ENCODE measurements around the gene OR8D1. TPM values are rescaled to one million over a fixed set of nuclear protein-coding genes. Genes with fewer than 3 reads are reported as not detected.

OR8D1 gene
- total RNA-seq = not detected

DNA sequence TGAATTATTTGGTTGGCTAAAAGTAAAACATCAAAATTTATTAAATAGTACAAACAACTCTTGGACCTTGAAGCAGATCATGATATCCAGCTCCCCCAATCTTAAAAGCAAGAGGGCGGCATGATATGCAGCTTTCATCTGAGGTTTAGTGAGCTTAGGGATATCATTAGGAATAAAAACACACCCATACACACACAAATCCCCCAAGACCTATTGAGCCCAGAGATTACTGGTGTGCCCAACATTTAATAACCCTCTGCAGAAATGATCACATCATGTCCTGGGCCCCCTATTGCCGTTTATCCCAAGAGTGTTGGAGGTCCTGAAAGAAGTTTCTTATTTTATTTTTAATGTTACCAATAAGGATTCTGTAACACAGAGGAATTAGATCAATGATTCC lies at the start of gene OR8D1:
Gene OR8D1 (minus strand): TSS at position 101 of the 400 bp plus-strand sequence. CDS start 3,183 bp downstream, outside the sequence.
- TF ChIP-seq, protein P1, sequence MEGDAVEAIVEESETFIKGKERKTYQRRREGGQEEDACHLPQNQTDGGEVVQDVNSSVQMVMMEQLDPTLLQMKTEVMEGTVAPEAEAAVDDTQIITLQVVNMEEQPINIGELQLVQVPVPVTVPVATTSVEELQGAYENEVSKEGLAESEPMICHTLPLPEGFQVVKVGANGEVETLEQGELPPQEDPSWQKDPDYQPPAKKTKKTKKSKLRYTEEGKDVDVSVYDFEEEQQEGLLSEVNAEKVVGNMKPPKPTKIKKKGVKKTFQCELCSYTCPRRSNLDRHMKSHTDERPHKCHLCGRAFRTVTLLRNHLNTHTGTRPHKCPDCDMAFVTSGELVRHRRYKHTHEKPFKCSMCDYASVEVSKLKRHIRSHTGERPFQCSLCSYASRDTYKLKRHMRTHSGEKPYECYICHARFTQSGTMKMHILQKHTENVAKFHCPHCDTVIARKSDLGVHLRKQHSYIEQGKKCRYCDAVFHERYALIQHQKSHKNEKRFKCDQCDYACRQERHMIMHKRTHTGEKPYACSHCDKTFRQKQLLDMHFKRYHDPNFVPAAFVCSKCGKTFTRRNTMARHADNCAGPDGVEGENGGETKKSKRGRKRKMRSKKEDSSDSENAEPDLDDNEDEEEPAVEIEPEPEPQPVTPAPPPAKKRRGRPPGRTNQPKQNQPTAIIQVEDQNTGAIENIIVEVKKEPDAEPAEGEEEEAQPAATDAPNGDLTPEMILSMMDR (IDR thresholded peaks at IDR 0.05) = no peak
- intact Hi-C loops (cut with DNase I) = no loop called here
- Histone ChIP-seq H3K9me3 (no peaks in the 10 kb centered on the region), H3K4me1 (no peaks in the 10 kb centered on the region), H3K4me3 (no peak within 1 kb of the TSS), H3K27me3 (no peaks in the 10 kb centered on the region), H3K36me3 (no peaks in the 10 kb centered on the region), H3K27ac (no peak within 1 kb of the TSS)
- DNase-seq (ENCODE audit: low spot score in 2 of 2) = no peak

DNA sequence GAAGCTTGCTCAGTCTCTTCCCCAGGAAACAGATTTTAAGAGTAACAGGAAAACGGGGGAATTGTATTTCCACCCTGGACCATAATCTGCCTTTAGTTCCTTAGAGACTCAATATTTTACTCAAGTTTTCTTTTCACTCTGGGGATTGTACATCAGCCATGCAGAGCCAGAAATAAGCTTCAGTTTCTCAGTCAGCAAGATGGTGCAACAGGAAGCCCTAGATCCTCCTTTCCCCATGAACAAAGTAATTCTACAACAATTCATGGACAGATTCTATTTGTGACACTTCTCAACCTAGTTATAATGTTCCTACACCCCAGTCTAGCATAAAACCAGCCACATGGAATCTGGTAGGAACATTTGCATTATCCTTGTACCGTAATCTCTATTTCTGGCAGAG lies 45.8 kb upstream of the OR8D1 start:
- TF ChIP-seq, protein P1 (IDR thresholded peaks at IDR 0.05) = no peak
- Histone ChIP-seq H3K4me1 (no peaks in the 10 kb centered on the region), H3K27me3 (no peaks in the 10 kb centered on the region)

DNA sequence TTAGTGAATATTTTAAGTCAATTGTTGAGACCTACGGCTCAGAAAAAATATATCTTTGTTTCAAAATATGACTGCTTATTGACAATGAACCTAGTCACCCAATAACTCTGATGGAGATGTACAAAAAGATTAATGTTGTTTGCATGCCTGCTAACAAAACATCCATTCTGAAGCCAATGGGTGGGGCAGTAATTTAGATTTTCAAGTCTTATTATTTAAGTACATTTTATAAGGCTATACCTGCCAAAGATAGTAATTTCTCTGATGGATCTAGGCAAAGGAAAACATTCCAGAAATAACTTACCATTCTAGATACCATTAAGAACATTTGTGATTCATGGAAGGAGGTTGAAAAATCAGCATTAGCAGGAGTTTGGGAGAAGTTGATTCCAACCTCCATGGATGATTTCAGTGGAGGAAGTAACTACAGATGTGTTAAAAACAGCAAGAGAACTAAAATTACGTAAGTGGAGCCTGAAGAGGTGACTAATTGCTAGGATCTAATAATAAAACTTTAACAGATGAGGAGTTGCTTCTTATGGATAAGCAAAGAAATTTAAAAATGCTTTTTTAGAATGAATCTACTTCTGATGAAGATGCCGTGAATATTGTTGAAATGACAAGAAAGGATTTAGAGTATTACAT lies 32.7 kb upstream of the OR8D1 start:
- H3K36me3 ChIP-seq = no peaks in the 10 kb centered on the region
- H3K27me3 ChIP-seq = no peaks in the 10 kb centered on the region
- no peaks in the 10 kb centered on the region for H3K4me1 ChIP-seq
- no peak for DNase-seq (ENCODE audit: low spot score in 2 of 2)
- intact Hi-C loops (cut with DNase I) = no loop called here
- H3K27ac ChIP-seq = no peak overlapping the region
- H3K4me3 ChIP-seq = no peak overlapping the region
- TF ChIP-seq, protein P1 (IDR thresholded peaks at IDR 0.05) = no peak
- H3K9me3 ChIP-seq = peaks cover 0 to 5% of the 10 kb centered on the region in 2 donors

More for the DNA sequence above, 45.8 kb upstream of the OR8D1 start:
- Histone ChIP-seq H3K4me3 (no peak overlapping the region), H3K9me3 (no peaks in the 10 kb centered on the region), H3K27ac (no peak overlapping the region), H3K36me3 (no peaks in the 10 kb centered on the region)
- intact Hi-C loops (cut with DNase I) = no loop called here
- no peak for DNase-seq (ENCODE audit: low spot score in 2 of 2)

DNA sequence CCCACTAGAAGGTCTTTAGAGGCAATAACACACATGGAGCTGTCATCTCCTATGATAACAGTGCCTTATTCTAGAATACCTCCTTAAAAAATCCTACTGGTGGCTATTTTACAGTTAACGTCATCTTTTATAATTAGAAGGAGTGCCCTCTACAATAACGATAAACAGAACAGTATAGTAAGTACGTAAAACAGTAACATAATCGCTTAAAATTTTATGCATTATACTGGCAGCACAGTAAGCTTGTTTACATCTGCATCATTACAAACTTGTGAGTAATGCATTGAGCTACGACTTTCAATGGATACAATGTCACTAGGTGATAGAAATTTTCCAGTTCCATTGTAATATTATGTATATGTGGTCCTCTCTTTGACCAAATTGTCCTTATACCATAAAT lies 30.6 kb upstream of the OR8D1 start:
- Histone ChIP-seq H3K27me3 (no peaks in the 10 kb centered on the region), H3K36me3 (no peaks in the 10 kb centered on the region), H3K9me3 (peaks cover 0 to 3% of the 10 kb centered on the region in 2 donors), H3K27ac (no peak overlapping the region), H3K4me1 (no peaks in the 10 kb centered on the region), H3K4me3 (no peak overlapping the region)
- TF ChIP-seq, protein P1 (IDR thresholded peaks at IDR 0.05) = no peak
- intact Hi-C loops (cut with DNase I) = no loop called here
- DNase-seq (ENCODE audit: low spot score in 2 of 2) = no peak

DNA sequence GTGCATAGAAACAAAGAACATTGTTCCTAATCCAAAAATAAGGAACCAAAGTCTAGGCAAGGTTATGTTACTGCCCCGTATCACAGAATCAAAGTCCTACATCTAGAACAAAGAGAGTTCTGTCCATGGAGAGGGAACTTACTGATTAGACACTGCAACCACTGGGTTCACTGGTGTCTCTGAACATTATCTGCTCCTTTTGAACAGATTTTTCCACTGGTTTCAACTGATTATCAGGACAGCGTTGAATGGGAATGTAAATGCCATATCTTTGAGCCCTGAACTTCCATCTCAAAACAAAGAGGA lies 26.3 kb upstream of the OR8D1 start:
- no peak overlapping the region for H3K4me3 ChIP-seq
- H3K27ac ChIP-seq = no peak overlapping the region
- TF ChIP-seq, protein P1 (IDR thresholded peaks at IDR 0.05) = no peak
- DNase-seq (ENCODE audit: low spot score in 2 of 2) = no peak
- intact Hi-C loops (cut with DNase I) = no loop called here
- no peaks in the 10 kb centered on the region for H3K27me3 ChIP-seq
- no peaks in the 10 kb centered on the region for H3K4me1 ChIP-seq
- no peaks in the 10 kb centered on the region for H3K9me3 ChIP-seq
- H3K36me3 ChIP-seq = no peaks in the 10 kb centered on the region
